Measurements from ENCODE around the gene APH1A. TPM values are rescaled to one million over a fixed set of nuclear protein-coding genes. Genes with fewer than 3 reads are reported as not detected.
"Not testable (repeated sequence)": the region's sequence is repeated elsewhere in the genome, so short reads cannot be mapped to it uniquely, and the experiment has no call there.

The APH1A gene
- total RNA-seq, 2 experiments from 2014 or later = 130 to 137 TPM

- POLR2A ChIA-PET = no interaction called here
- DNase-seq = peak; percentile 20
- peaks cover 49% of the 10 kb centered on the region for H3K36me3 Mint-ChIP-seq (ENCODE audit: low read depth)
- no peak overlapping the region for H3K4me3 Mint-ChIP-seq
- H3K27me3 Mint-ChIP-seq = no peaks in the 10 kb centered on the region
- no peaks in the 10 kb centered on the region for H3K9me3 Mint-ChIP-seq
- H3K4me1 Mint-ChIP-seq = peaks cover 11% of the 10 kb centered on the region
- H3K27ac Mint-ChIP-seq = no peak overlapping the region
- CTCF ChIA-PET = no interaction called here
Observed at GRCh38 chr1:150221552-150221951, 47.3 kb downstream of the APH1A start.

GRCh38 chr1:150215855-150216254 lies 53.0 kb downstream of the APH1A start:
- CTCF ChIA-PET = interaction anchor here (0.6 kb wide), 2 partner anchors 17 to 344 kb away, joined by 3 to 4 read pairs; no protein-coding TSS in a partner anchor
- H3K9me3 Mint-ChIP-seq, H3K4me3 Mint-ChIP-seq, H3K27ac Mint-ChIP-seq, H3K27me3 Mint-ChIP-seq, DNase-seq, POLR2A ChIA-PET: not testable (repeated sequence)
- Mint-ChIP-seq H3K36me3 (ENCODE audit: low read depth) (peaks cover 24% of the 10 kb centered on the region), H3K4me1 (peaks cover 19% of the 10 kb centered on the region)

Other genes with a start within 250 kb of the APH1A start
- gene VPS45, start 201.2 kb downstream of the APH1A start, total RNA-seq = 10 to 100 TPM; 34.1 to 38.1 TPM
- gene PLEKHO1, start 119.1 kb downstream of the APH1A start, total RNA-seq = 10 to 100 TPM; 65.6 to 67.7 TPM
- 100 to 1,000 TPM; 164 to 173 TPM for gene ANP32E, start 32.9 kb downstream of the APH1A start, total RNA-seq
- gene CA14, start 11.2 kb downstream of the APH1A start, total RNA-seq = not detected
- 1 to 10 TPM; 2.4 to 3.5 TPM for gene C1orf54, start 3.8 kb upstream of the APH1A start, total RNA-seq
- gene CIART, start 13.5 kb upstream of the APH1A start, total RNA-seq = 1 to 10 TPM; 1.7 to 2.1 TPM
- gene MRPS21, start 24.8 kb upstream of the APH1A start, total RNA-seq = 10 to 100 TPM; 69.6 to 72.9 TPM
- 10 to 100 TPM; 83.2 to 87.7 TPM for gene PRPF3, start 52.5 kb upstream of the APH1A start, total RNA-seq
- gene RPRD2, start 95.1 kb upstream of the APH1A start, total RNA-seq = 10 to 100 TPM; 36.4 to 43.6 TPM
- gene TARS2, start 218.4 kb upstream of the APH1A start, total RNA-seq = 10 to 100 TPM; 31.9 to 35.9 TPM
- 1 to 10 TPM in 1 of 2 experiments, under 1 TPM in 1; 0.87 to 1.2 TPM for gene ECM1, start 239.1 kb upstream of the APH1A start, total RNA-seq
- gene FALEC, start 246.7 kb upstream of the APH1A start, total RNA-seq = under 1 TPM in 1 of 2 experiments, not detected in 1; 0.64 TPM

Measured in activated CD4-positive, alpha-beta T cell treated with anti-CD3 and anti-CD28 coated beads, Interleukin-2, amount 10 ng/mL, durations not matched to agents 7 days and 5 days (primary cell).